ENCODE data around the gene MYO1B.

The MYO1B gene

DNA sequence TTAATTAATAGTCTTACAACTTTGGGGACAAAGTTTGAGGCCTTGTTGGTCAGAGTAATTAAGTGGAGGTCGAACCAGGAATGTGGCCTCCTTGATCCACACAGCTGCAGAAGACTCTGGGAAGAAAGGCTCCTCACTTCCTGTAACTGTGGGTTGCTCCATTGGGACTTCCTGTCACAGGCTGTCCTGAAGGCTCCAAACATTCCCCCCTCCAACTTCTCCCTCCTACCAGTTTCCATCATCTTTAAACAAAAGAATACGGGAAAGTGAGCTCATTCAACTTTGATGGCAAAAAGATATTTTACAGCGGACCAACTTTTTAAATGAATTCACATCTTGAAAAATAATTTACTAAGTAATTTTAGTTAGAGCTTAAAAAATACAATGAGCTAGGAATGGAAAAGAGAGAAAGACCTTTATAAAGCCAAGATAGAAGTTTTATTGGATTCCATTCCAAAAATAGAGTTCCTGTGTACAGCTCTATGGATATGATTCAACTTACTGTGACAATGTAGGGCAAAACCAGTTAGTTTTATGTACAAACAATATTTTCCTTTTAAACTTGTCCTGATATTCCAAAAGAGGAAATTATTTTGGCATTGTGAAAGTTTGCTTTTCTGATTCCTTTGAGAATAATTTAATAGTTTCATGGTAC is 220.7 kb downstream of the MYO1B start:
- TF ChIP-seq TAF1 (IDR thresholded peaks at IDR 0.05; ENCODE audit: low read depth, low read length) (no peak), POU2F2 (IDR thresholded peaks at IDR 0.05; ENCODE audit: low read depth, low read length) (no peak), POLR2AphosphoS5 (IDR thresholded peaks at IDR 0.05; ENCODE audit: low read depth, low read length) (no peak), POLR2A (IDR thresholded peaks at IDR 0.05; ENCODE audit: low read depth, low read length) (no peak), PAX5 (IDR thresholded peaks at IDR 0.05; ENCODE audit: insufficient read depth, low read length, severe bottlenecking) (no peak), SPI1 (IDR thresholded peaks at IDR 0.05; ENCODE audit: low read depth, low read length) (no peak)
- DNase-seq (ENCODE audit: insufficient read length, low spot score) (no peak), FAIRE-seq (no peak)

DNA sequence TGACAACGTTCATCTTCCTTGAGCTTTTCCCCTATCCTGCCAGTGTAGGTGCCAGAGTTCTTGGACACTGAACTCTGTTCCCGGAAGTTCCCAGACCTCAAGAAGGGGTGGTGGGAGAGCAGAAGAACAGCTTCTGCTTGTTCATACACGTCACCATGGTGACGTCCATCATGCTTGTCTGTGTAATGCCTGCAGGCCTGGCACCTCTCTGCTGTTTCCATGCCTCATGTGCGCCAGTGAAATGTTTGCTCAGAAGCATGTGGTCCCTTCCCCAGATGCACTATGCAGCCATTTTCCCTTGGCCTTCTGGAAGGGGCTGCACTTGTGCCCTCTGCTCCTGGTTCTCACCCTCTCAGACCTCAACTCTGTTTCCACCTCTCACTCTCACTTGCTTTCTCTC is 221.9 kb downstream of the MYO1B start:
- FAIRE-seq (no peak), DNase-seq (ENCODE audit: insufficient read length, low spot score) (no peak)
- TF ChIP-seq SPI1 (IDR thresholded peaks at IDR 0.05; ENCODE audit: low read depth, low read length): no peak
- no peak for TF ChIP-seq TAF1 (IDR thresholded peaks at IDR 0.05; ENCODE audit: low read depth, low read length)
- no peak for TF ChIP-seq PAX5 (IDR thresholded peaks at IDR 0.05; ENCODE audit: insufficient read depth, low read length, severe bottlenecking)
- TF ChIP-seq POLR2A (IDR thresholded peaks at IDR 0.05; ENCODE audit: low read depth, low read length): no peak
- no peak for TF ChIP-seq POLR2AphosphoS5 (IDR thresholded peaks at IDR 0.05; ENCODE audit: low read depth, low read length)
- no peak for TF ChIP-seq POU2F2 (IDR thresholded peaks at IDR 0.05; ENCODE audit: low read depth, low read length)

DNA sequence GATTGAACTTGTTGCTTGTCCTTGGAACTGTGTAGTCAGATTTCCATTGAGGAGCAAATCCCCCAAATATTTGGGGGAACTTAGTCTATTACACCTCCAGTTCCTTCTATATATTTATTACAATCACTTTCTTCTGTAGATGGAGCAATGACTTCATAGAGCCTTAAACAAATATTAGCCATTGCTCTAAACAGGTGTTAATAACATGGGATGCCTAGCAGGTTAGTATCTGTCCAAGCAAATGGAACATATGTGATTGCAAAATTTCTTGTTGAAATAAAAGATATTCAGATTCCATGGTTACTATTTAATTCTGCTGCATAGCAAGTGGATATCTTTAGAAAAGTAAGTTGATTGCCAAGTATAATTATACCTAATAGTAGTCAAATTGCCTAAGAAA is 225.1 kb downstream of the MYO1B start:
- FAIRE-seq (no peak), DNase-seq (ENCODE audit: insufficient read length, low spot score) (no peak)
- TF ChIP-seq TAF1 (IDR thresholded peaks at IDR 0.05; ENCODE audit: low read depth, low read length) (no peak), SPI1 (IDR thresholded peaks at IDR 0.05; ENCODE audit: low read depth, low read length) (no peak), POLR2AphosphoS5 (IDR thresholded peaks at IDR 0.05; ENCODE audit: low read depth, low read length) (no peak), POU2F2 (IDR thresholded peaks at IDR 0.05; ENCODE audit: low read depth, low read length) (no peak), POLR2A (IDR thresholded peaks at IDR 0.05; ENCODE audit: low read depth, low read length) (no peak), PAX5 (IDR thresholded peaks at IDR 0.05; ENCODE audit: insufficient read depth, low read length, severe bottlenecking) (no peak)

DNA sequence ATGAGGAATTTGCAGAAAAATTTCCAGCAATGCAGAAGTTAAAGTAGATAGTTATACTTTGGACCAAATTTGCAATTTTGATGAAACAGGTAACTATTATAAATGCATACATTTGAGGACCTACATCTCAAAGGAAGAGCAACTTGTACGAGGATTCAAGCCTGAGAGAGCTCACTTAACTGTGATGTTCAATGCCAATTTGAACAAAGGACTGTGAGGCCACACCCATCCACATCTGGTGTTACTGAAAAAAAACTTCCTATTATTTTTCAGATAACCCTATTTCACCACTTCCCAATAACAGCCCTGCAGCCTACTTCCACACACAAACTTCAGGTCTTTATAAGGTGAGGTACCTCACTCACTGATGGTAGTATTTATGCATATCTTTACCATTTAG is 229.3 kb downstream of the MYO1B start:
- no peak for FAIRE-seq
- TF ChIP-seq TAF1 (IDR thresholded peaks at IDR 0.05; ENCODE audit: low read depth, low read length): no peak
- TF ChIP-seq POLR2AphosphoS5 (IDR thresholded peaks at IDR 0.05; ENCODE audit: low read depth, low read length): no peak
- no peak for TF ChIP-seq POU2F2 (IDR thresholded peaks at IDR 0.05; ENCODE audit: low read depth, low read length)
- no peak for TF ChIP-seq POLR2A (IDR thresholded peaks at IDR 0.05; ENCODE audit: low read depth, low read length)
- TF ChIP-seq PAX5 (IDR thresholded peaks at IDR 0.05; ENCODE audit: insufficient read depth, low read length, severe bottlenecking): no peak
- DNase-seq (ENCODE audit: insufficient read length, low spot score): no peak
